HG03469 (cell line): ENCODE results near the gene STMN3.
"Not testable (repeated sequence)": the region's sequence is repeated elsewhere in the genome, so short reads cannot be mapped to it uniquely, and the experiment has no call there.

ENCODE experiments used
- ATAC-seq: cut with Tn5 transposase; IDR thresholded peaks from one replicate; pipeline ENCODE4 v1.9.1; 2021; ENCODE audit warnings: mild to moderate bottlenecking, moderate library complexity, moderate number of reproducible peaks; ENCODE audit not compliant: unreplicated experiment

STMN3 gene

GRCh38 chr20:63617876-63618265 is 35.4 kb downstream of the STMN3 start:
- no peak for ATAC-seq

GRCh38 chr20:63617092-63617875 is 35.9 kb downstream of the STMN3 start:
- ATAC-seq = no peak

GRCh38 chr20:63613863-63614594 is 39.2 kb downstream of the STMN3 start:
- ATAC-seq = not testable (repeated sequence)

GRCh38 chr20:63612276-63612931 is 40.8 kb downstream of the STMN3 start:
- ATAC-seq = no peak

- no peak for ATAC-seq
Observed at GRCh38 chr20:63611646-63612045, 41.6 kb downstream of the STMN3 start.

- no peak for ATAC-seq
Observed at GRCh38 chr20:63610581-63611435, 42.4 kb downstream of the STMN3 start.

GRCh38 chr20:63606686-63607085 is 46.5 kb downstream of the STMN3 start:
- no peak for ATAC-seq

- no peak for ATAC-seq
Observed at GRCh38 chr20:63602321-63602720, 50.9 kb downstream of the STMN3 start.

- ATAC-seq = not testable (repeated sequence)
Observed at GRCh38 chr20:63601679-63602078, 51.5 kb downstream of the STMN3 start.

GRCh38 chr20:63599396-63600050 is 53.7 kb downstream of the STMN3 start:
- ATAC-seq = no peak

GRCh38 chr20:63598479-63599395 is 54.5 kb downstream of the STMN3 start:
- ATAC-seq = no peak

- no peak for ATAC-seq
Observed at GRCh38 chr20:63597651-63598478, 55.4 kb downstream of the STMN3 start.

GRCh38 chr20:63596423-63596822 is 56.8 kb downstream of the STMN3 start:
- no peak for ATAC-seq

- ATAC-seq = no peak
Observed at GRCh38 chr20:63595416-63596127, 57.7 kb downstream of the STMN3 start.

- no peak for ATAC-seq
Observed at GRCh38 chr20:63594043-63594561, 59.1 kb downstream of the STMN3 start.

- no peak for ATAC-seq
Observed at GRCh38 chr20:63592661-63593060, 60.6 kb downstream of the STMN3 start.

- no peak for ATAC-seq
Observed at GRCh38 chr20:63591786-63592355, 61.4 kb downstream of the STMN3 start.
